SK-N-SH treated with all-trans-retinoic acid at 6 μM for 48 hours (cell line): ENCODE measurements around the gene SPATS2.

Source experiments
- ARNTL ChIP-seq: fragments of 450-650 bp; formaldehyde crosslinking; IDR thresholded peaks from 2 replicates; pipeline ENCODE4 v1.5.0; 2020; ENCODE audit warnings: low read depth, mild to moderate bottlenecking, moderate library complexity, borderline replicate concordance
- BACH2 ChIP-seq: fragments of 250-450 bp; sonication (Bioruptor Pico); IDR thresholded peaks from 2 replicates; pipeline ENCODE4 v1.9.0; 2021; ENCODE audit warnings: mild to moderate bottlenecking, borderline replicate concordance
- CSDC2 ChIP-seq: fragments of 250-450 bp; sonication (Bioruptor Pico); IDR thresholded peaks from 2 replicates; pipeline ENCODE4 v1.5.0; 2020; ENCODE audit warnings: mild to moderate bottlenecking, moderate library complexity
- GLIS3 ChIP-seq: fragments of 250-450 bp; sonication (Bioruptor Pico); IDR thresholded peaks from 2 replicates; pipeline ENCODE4 v1.5.0; 2020; ENCODE audit warnings: mild to moderate bottlenecking, moderate library complexity
- ISL1 ChIP-seq: fragments of 250-450 bp; sonication (Bioruptor Pico); IDR thresholded peaks from 2 replicates; pipeline ENCODE4 v2.1.2; 2022; ENCODE audit warnings: mild to moderate bottlenecking, moderate library complexity
- PPARA ChIP-seq: fragments of 250-450 bp; sonication (Bioruptor Pico); IDR thresholded peaks from 2 replicates; pipeline ENCODE4 v1.5.0; 2020; ENCODE audit warnings: mild to moderate bottlenecking, borderline replicate concordance
- RARB ChIP-seq: fragments of 250-450 bp; sonication (Bioruptor Pico); IDR thresholded peaks from 2 replicates; pipeline ENCODE4 v1.8.0; 2021; ENCODE audit warnings: mild to moderate bottlenecking, moderate library complexity
- ZC3H10 ChIP-seq: fragments of 250-450 bp; sonication (Bioruptor Pico); IDR thresholded peaks from 2 replicates; pipeline ENCODE4 v1.5.1; 2021; ENCODE audit warnings: mild to moderate bottlenecking, moderate library complexity
- ZFP3 ChIP-seq: fragments of 250-450 bp; sonication (Bioruptor Pico); IDR thresholded peaks from 2 replicates; pipeline ENCODE4 v1.5.0; 2020; ENCODE audit warnings: mild to moderate bottlenecking, moderate library complexity
- ZFP30 ChIP-seq: fragments of 450-650 bp; formaldehyde crosslinking; IDR thresholded peaks from 2 replicates; pipeline ENCODE4 v1.5.0; 2022; ENCODE audit warnings: mild to moderate bottlenecking, moderate library complexity
- ZNF565 ChIP-seq: fragments of 450-650 bp; formaldehyde crosslinking; conservative IDR thresholded peaks from 2 replicates; pipeline ENCODE4 v1.5.0; 2020; ENCODE audit warnings: low read depth, mild to moderate bottlenecking, moderate library complexity
- TF ChIP-seq, protein P1 (sequence below): fragments of 250-450 bp; sonication (Bioruptor Pico); IDR thresholded peaks from 2 replicates; pipeline ENCODE4 v1.5.1; 2020; ENCODE audit warnings: low read depth, mild to moderate bottlenecking, moderate library complexity
- TF ChIP-seq, protein P2 (sequence below): fragments of 250-450 bp; sonication (Bioruptor Pico); IDR thresholded peaks from 2 replicates; pipeline ENCODE4 v1.5.1; 2021; ENCODE audit warnings: mild to moderate bottlenecking, moderate library complexity

DNA sequence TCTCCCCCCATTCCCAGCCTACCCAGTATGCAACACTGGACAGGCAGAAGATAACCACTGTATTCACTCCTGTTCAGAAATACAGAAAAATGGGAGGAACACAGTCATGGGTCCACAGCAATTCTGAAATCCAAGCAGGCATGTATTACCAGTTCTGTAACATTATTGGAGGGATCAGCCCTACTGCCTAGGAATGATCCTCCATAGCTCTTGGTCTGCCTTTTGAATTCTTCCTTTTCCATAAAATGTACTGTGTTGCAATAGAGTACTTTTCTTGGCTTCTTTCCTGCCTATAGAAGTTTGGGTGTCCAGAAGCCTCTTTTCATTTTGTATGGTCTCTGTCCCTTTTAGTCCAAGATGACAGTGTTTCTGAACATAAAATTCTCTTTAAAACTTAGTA, 46.5 kb downstream of the SPATS2 start:
- TF ChIP-seq GLIS3 (CRISPR knock-in tag) (no peak), ZFP30 (CRISPR knock-in tag) (no peak), ZFP3 (no peak), RARB (CRISPR knock-in tag) (no peak), BACH2 (CRISPR knock-in tag) (no peak), ISL1 (no peak), ZNF565 (CRISPR knock-in tag) (no peak), ARNTL (CRISPR knock-in tag) (no peak), ZC3H10 (no peak), PPARA (CRISPR knock-in tag) (no peak), CSDC2 (no peak)
- TF ChIP-seq, protein P1, sequence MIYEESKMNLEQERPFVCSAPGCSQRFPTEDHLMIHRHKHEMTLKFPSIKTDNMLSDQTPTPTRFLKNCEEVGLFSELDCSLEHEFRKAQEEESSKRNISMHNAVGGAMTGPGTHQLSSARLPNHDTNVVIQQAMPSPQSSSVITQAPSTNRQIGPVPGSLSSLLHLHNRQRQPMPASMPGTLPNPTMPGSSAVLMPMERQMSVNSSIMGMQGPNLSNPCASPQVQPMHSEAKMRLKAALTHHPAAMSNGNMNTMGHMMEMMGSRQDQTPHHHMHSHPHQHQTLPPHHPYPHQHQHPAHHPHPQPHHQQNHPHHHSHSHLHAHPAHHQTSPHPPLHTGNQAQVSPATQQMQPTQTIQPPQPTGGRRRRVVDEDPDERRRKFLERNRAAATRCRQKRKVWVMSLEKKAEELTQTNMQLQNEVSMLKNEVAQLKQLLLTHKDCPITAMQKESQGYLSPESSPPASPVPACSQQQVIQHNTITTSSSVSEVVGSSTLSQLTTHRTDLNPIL: no peak
- TF ChIP-seq, protein P2, sequence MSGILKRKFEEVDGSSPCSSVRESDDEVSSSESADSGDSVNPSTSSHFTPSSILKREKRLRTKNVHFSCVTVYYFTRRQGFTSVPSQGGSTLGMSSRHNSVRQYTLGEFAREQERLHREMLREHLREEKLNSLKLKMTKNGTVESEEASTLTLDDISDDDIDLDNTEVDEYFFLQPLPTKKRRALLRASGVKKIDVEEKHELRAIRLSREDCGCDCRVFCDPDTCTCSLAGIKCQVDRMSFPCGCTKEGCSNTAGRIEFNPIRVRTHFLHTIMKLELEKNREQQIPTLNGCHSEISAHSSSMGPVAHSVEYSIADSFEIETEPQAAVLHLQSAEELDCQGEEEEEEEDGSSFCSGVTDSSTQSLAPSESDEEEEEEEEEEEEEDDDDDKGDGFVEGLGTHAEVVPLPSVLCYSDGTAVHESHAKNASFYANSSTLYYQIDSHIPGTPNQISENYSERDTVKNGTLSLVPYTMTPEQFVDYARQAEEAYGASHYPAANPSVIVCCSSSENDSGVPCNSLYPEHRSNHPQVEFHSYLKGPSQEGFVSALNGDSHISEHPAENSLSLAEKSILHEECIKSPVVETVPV (CRISPR knock-in tag): no peak
